ENCODE measurements around the gene CFAP92.

The CFAP92 gene

DNA sequence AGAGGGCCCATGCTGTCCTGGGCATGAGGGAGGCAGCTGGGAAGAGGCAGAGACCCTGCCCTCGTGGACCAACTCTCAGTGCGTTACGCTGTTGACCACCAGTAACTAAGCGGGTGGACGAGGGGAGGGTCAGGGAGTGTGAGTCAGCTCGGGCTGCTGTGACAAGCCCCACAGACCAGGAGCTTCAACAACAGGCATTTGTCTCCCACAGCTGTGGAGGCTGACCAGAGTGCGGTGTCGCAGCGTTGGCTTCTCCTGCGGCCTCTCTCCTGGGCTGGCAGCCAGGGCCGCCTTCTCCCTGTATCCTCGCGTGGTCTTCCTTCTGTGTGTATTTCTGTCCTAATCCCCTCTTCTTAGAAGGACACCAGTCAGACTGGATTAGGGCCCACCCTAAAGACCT, 20.3 kb upstream of the CFAP92 start:
- Mint-ChIP-seq H3K36me3 (ENCODE audit: low read depth) (no peaks in the 10 kb centered on the region), H3K4me3 (no peak overlapping the region), H3K4me1 (peaks cover 45% of the 10 kb centered on the region), H3K9me3 (no peaks in the 10 kb centered on the region), H3K27me3 (ENCODE audit: low read depth, poor library complexity) (peaks cover 5% of the 10 kb centered on the region), H3K27ac (no peak overlapping the region)
- no peak for TF ChIP-seq CTCF (IDR thresholded peaks at IDR 0.05)
- no peak for DNase-seq

DNA sequence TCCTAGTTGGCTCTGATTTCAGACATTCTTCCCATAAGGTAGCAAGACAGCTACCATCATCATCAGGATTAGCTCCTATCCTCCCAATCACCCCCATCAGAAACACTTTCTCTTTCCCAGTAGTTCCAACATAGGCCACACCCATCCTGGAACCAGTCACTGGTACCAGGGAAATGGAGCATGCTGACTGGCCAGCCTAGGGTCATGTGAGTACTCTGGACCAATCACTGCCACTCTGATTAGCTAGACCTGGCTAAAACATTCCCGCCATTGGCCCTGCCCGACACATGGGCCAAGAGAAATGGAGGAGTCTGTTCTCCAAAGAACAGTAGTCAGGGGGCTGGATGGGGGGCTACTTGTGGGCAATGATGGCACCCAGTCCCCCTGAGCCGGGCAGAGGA, 19.6 kb upstream of the CFAP92 start:
- Mint-ChIP-seq H3K36me3 (ENCODE audit: low read depth) (no peaks in the 10 kb centered on the region), H3K27ac (no peak overlapping the region), H3K4me1 (peaks cover 38% of the 10 kb centered on the region), H3K27me3 (ENCODE audit: low read depth, poor library complexity) (peaks cover 5% of the 10 kb centered on the region), H3K9me3 (no peaks in the 10 kb centered on the region), H3K4me3 (no peak overlapping the region)
- no peak for TF ChIP-seq CTCF (IDR thresholded peaks at IDR 0.05)
- DNase-seq, result no peak

DNA sequence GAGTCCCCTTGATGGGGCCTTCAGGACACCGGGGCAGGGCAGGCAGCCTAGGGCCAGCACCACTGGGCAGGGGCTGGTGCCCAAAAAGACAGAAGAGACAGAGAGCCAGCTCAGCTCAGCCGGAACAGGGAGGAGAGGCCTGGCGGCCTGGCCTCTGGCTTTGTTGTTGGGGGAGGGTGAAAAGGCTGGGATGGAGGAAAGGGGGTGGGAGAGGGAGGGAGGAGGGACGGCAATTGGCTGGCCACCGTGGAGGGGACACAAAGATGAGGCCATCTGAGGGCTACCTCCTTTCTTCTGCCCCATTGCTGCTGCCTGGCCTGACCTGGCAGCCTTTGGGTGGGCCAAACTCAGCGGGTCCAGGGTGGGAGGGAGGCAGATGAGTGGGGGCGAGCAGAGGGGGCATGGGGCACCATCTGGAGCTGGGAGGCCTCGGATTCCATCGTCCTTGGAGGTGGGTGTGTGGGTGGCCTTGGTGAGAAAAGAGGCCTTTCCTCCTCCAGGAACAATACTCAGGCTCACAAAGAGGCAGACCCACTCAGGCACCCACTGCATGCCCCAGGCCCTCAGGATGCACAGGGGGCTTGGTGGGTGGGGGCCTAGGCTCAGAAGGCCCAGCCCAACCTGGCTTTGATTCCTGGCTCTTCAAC, 16.6 kb upstream of the CFAP92 start:
- no peaks in the 10 kb centered on the region for H3K9me3 Mint-ChIP-seq
- no peak overlapping the region for H3K4me3 Mint-ChIP-seq
- peaks cover 23% of the 10 kb centered on the region for H3K27me3 Mint-ChIP-seq (ENCODE audit: low read depth, poor library complexity)
- no peak for DNase-seq
- H3K27ac Mint-ChIP-seq, result no peak overlapping the region
- no peaks in the 10 kb centered on the region for H3K36me3 Mint-ChIP-seq (ENCODE audit: low read depth)
- H3K4me1 Mint-ChIP-seq, result peaks cover 30% of the 10 kb centered on the region
- TF ChIP-seq CTCF (IDR thresholded peaks at IDR 0.05), result no peak

DNA sequence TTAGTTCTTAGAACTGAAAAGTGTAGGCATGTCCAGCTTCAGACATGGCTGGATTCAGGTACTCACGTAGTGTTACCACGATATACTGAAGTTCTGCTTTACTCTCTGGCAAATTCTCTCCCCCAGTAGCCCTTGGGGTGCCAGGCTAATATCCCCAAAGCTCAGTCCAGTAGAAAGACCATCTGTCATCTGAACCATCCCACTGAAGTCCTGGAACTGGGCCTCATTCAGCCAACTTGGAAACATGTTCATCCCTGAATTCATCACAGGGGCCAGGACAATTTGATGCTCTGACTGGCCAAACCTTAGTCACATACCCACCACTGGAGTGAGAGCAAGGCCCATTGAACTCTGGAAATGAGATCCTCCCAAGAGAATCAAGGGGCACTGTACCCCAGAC, 15.4 kb upstream of the CFAP92 start:
- H3K27ac Mint-ChIP-seq, result no peak overlapping the region

GRCh38 chr3:129007792-129008191, 13.9 kb upstream of the CFAP92 start:
- peaks cover 26% of the 10 kb centered on the region for H3K4me1 Mint-ChIP-seq
- no peak for DNase-seq
- TF ChIP-seq CTCF (IDR thresholded peaks at IDR 0.05), result no peak
- peaks cover 43% of the 10 kb centered on the region for H3K27me3 Mint-ChIP-seq (ENCODE audit: low read depth, poor library complexity)
- no peak overlapping the region for H3K4me3 Mint-ChIP-seq
- H3K36me3 Mint-ChIP-seq (ENCODE audit: low read depth), result no peaks in the 10 kb centered on the region
- H3K27ac Mint-ChIP-seq, result no peak overlapping the region
- H3K9me3 Mint-ChIP-seq, result no peaks in the 10 kb centered on the region

More for the DNA sequence above, 15.4 kb upstream of the CFAP92 start:
- DNase-seq, result no peak
- Mint-ChIP-seq H3K4me1 (peaks cover 24% of the 10 kb centered on the region), H3K36me3 (ENCODE audit: low read depth) (no peaks in the 10 kb centered on the region), H3K4me3 (no peak overlapping the region), H3K27me3 (ENCODE audit: low read depth, poor library complexity) (peaks cover 35% of the 10 kb centered on the region), H3K9me3 (no peaks in the 10 kb centered on the region)
- TF ChIP-seq CTCF (IDR thresholded peaks at IDR 0.05), result no peak

DNA sequence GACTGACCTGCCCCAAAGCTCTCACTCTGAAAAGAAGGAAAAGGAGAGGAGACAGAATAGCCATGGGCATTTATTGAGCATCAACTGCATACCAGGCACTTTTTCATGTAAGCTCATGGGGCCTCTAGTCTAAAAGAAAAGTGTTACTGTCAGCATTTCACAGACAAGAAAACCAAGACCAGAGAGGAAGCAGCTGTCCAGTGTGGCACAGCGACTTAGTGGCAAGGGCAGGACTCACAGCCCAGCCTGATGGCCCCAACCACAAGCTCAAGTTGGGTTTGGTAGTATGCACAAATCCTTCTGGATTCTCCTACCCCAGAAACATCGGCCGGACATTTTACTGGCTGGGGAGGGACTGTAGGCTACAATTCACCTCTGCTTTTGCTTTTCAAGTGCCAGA, 13.0 kb upstream of the CFAP92 start:
- H3K4me3 Mint-ChIP-seq, result no peak overlapping the region
- no peaks in the 10 kb centered on the region for H3K36me3 Mint-ChIP-seq (ENCODE audit: low read depth)
- peaks cover 53% of the 10 kb centered on the region for H3K27me3 Mint-ChIP-seq (ENCODE audit: low read depth, poor library complexity)
- DNase-seq, result no peak
- no peaks in the 10 kb centered on the region for H3K9me3 Mint-ChIP-seq
- TF ChIP-seq CTCF (IDR thresholded peaks at IDR 0.05), result no peak
- H3K4me1 Mint-ChIP-seq, result peaks cover 33% of the 10 kb centered on the region
- no peak overlapping the region for H3K27ac Mint-ChIP-seq
